Measurements from ENCODE around the gene LECT2.

LECT2 gene

GRCh38 chr5:135980620-135981019 is 25.8 kb upstream of the LECT2 start:
- no peak overlapping the region for H3K4me3 ChIP-seq (replicated peaks in 1 of 2; ENCODE audit: low read depth in 2 of 2, low read length in 2 of 2)
- DNase-seq (ENCODE audit: low read depth in 2 of 2) = peak in 1 of 2 donors; percentile 37
- TF ChIP-seq CTCF (IDR thresholded peaks at IDR 0.05; ENCODE audit: low read depth, low read length) = no peak

GRCh38 chr5:135979510-135979909 is 24.7 kb upstream of the LECT2 start:
- DNase-seq (ENCODE audit: low read depth in 2 of 2) = peak; percentile 69 to 86
- H3K4me3 ChIP-seq (replicated peaks in 1 of 2; ENCODE audit: low read depth in 2 of 2, low read length in 2 of 2) = no peak overlapping the region
- TF ChIP-seq CTCF (IDR thresholded peaks at IDR 0.05; ENCODE audit: low read depth, low read length) = no peak

- TF ChIP-seq CTCF (IDR thresholded peaks at IDR 0.05; ENCODE audit: low read depth, low read length) = no peak
- H3K4me3 ChIP-seq (replicated peaks in 1 of 2; ENCODE audit: low read depth in 2 of 2, low read length in 2 of 2) = no peak overlapping the region
- DNase-seq (ENCODE audit: low read depth in 2 of 2) = no peak
These were observed 24.2 kb upstream of the LECT2 start for GRCh38 chr5:135978993-135979392.

- DNase-seq (ENCODE audit: low read depth in 2 of 2) = peak in 1 of 2 donors; percentile 28
- no peak overlapping the region for H3K4me3 ChIP-seq (replicated peaks in 1 of 2; ENCODE audit: low read depth in 2 of 2, low read length in 2 of 2)
- TF ChIP-seq CTCF (IDR thresholded peaks at IDR 0.05; ENCODE audit: low read depth, low read length) = no peak
These were observed 23.4 kb upstream of the LECT2 start for GRCh38 chr5:135978212-135978631.

- no peak overlapping the region for H3K4me3 ChIP-seq (replicated peaks in 1 of 2; ENCODE audit: low read depth in 2 of 2, low read length in 2 of 2)
- peak; percentile 36 to 47 for DNase-seq (ENCODE audit: low read depth in 2 of 2)
- peak; percentile 49 for TF ChIP-seq CTCF (IDR thresholded peaks at IDR 0.05; ENCODE audit: low read depth, low read length)
These were observed 22.7 kb upstream of the LECT2 start for GRCh38 chr5:135977375-135977928.

GRCh38 chr5:135976216-135976615 is 21.4 kb upstream of the LECT2 start:
- no peak for DNase-seq (ENCODE audit: low read depth in 2 of 2)
- H3K4me3 ChIP-seq (replicated peaks in 1 of 2; ENCODE audit: low read depth in 2 of 2, low read length in 2 of 2) = no peak overlapping the region
- no peak for TF ChIP-seq CTCF (IDR thresholded peaks at IDR 0.05; ENCODE audit: low read depth, low read length)

GRCh38 chr5:135975122-135975521 is 20.3 kb upstream of the LECT2 start:
- TF ChIP-seq CTCF (IDR thresholded peaks at IDR 0.05; ENCODE audit: low read depth, low read length) = no peak
- H3K4me3 ChIP-seq (replicated peaks in 1 of 2; ENCODE audit: low read depth in 2 of 2, low read length in 2 of 2) = no peak overlapping the region
- no peak for DNase-seq (ENCODE audit: low read depth in 2 of 2)
